HG03196 (cell line): ENCODE results near the gene TOLLIP.
"Not testable (repeated sequence)": the region's sequence is repeated elsewhere in the genome, so short reads cannot be mapped to it uniquely, and the experiment has no call there.

Source experiments
- ATAC-seq: cut with Tn5 transposase; IDR thresholded peaks from one replicate; pipeline ENCODE4 v1.9.1; 2021; ENCODE audit not compliant: unreplicated experiment

TOLLIP gene

GRCh38 chr11:1344056-1344635 is 34.7 kb upstream of the TOLLIP start:
- ATAC-seq: no peak

- no peak for ATAC-seq
Measured at GRCh38 chr11:1343391-1344055, 34.1 kb upstream of the TOLLIP start.

- no peak for ATAC-seq
Measured at GRCh38 chr11:1342946-1343345, 33.5 kb upstream of the TOLLIP start.

GRCh38 chr11:1341928-1342524 is 32.6 kb upstream of the TOLLIP start:
- no peak for ATAC-seq

- ATAC-seq: not testable (repeated sequence)
Measured at GRCh38 chr11:1341226-1341625, 31.8 kb upstream of the TOLLIP start.

GRCh38 chr11:1340111-1340510 is 30.7 kb upstream of the TOLLIP start:
- no peak for ATAC-seq

GRCh38 chr11:1339066-1339675 is 29.7 kb upstream of the TOLLIP start:
- no peak for ATAC-seq

- no peak for ATAC-seq
Measured at GRCh38 chr11:1338201-1339065, 29.0 kb upstream of the TOLLIP start.

GRCh38 chr11:1337647-1338007 is 28.2 kb upstream of the TOLLIP start:
- no peak for ATAC-seq

GRCh38 chr11:1336836-1337646 is 27.6 kb upstream of the TOLLIP start:
- ATAC-seq: no peak

GRCh38 chr11:1335811-1336761 is 26.7 kb upstream of the TOLLIP start:
- ATAC-seq: no peak

GRCh38 chr11:1335264-1335810 is 25.9 kb upstream of the TOLLIP start:
- ATAC-seq: no peak

- no peak for ATAC-seq
Measured at GRCh38 chr11:1333860-1334259, 24.4 kb upstream of the TOLLIP start.

- ATAC-seq: no peak
Measured at GRCh38 chr11:1333091-1333772, 23.8 kb upstream of the TOLLIP start.

GRCh38 chr11:1330473-1330872 is 21.0 kb upstream of the TOLLIP start:
- ATAC-seq: no peak

GRCh38 chr11:1327064-1327460 is 17.6 kb upstream of the TOLLIP start:
- no peak for ATAC-seq

GRCh38 chr11:1326435-1327063 is 17.1 kb upstream of the TOLLIP start:
- ATAC-seq: no peak

- ATAC-seq: no peak
Measured at GRCh38 chr11:1323774-1324173, 14.3 kb upstream of the TOLLIP start.
